ENCODE measurements around the gene PITX1.
A peak's percentile ranks its signal among the peaks of the same experiment; 100 is the strongest.

Gene PITX1

GRCh38 chr5:135032999-135033861 is 798 bp downstream of the PITX1 start:
- DNase-seq (ENCODE audit: low read depth): no peak

GRCh38 chr5:135032695-135032998 is 1.4 kb downstream of the PITX1 start:
- H3K4me3 ChIP-seq (ENCODE audit: low read length): no peak overlapping the region
- DNase-seq (ENCODE audit: low read depth): no peak
- no peak for TF ChIP-seq CTCF (conservative IDR thresholded peaks at IDR 0.05; ENCODE audit: low read depth, low read length)

More at GRCh38 chr5:135032999-135033861, 798 bp downstream of the PITX1 start:
- no peak for TF ChIP-seq CTCF (conservative IDR thresholded peaks at IDR 0.05; ENCODE audit: low read depth, low read length)
- peak overlapping the region; percentile 14 for H3K4me3 ChIP-seq (ENCODE audit: low read length)

- no peak for TF ChIP-seq CTCF (conservative IDR thresholded peaks at IDR 0.05; ENCODE audit: low read depth, low read length)
- DNase-seq (ENCODE audit: low read depth): no peak
- no peak overlapping the region for H3K4me3 ChIP-seq (ENCODE audit: low read length)
These were observed 2.0 kb downstream of the PITX1 start for GRCh38 chr5:135031813-135032694.

DNA sequence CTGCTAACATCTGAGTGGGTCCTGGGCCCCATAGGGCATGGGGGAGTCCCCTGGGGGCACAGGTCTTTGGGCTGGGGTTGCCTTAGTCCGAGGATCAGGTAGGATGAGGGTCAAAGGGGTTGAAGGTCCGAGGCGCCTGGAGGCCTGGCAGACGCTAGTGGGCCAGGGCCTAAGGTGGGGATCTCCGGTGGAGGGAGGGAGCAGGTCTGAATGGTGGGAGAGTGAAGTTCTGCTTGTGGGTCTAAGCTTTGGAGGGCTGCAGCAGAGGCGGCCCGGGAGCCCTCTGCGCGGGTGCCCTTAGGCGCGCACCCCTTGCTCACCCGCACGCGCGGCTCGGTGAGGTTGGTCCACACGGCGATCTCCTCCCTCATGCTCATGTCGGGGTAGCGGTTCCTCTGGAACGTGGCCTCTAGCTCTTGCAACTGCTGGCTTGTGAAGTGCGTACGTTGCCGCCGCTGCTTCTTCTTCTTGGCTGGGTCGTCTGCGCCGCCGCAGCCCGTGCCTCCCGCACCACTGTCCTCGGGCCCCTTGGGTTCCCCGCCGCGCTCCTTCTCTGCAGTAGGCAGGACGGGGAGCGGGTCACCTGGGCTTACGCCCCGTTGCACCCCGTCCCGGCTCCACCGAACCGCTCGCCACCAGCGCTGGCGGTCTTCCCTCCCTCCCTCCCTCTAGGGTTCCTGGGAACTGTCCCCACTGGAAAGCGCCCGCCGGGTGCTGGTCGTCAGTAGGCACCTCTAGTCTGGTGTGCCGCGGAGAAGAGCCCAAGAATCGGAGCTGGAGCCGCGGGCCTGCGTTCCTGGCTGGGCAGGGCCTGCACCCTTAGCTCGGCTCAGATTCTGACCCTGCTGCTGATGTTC is 2.8 kb downstream of the PITX1 start:
- no peak for DNase-seq (ENCODE audit: low read depth)
- H3K4me3 ChIP-seq (ENCODE audit: low read length): no peak overlapping the region
- TF ChIP-seq CTCF (conservative IDR thresholded peaks at IDR 0.05; ENCODE audit: low read depth, low read length): no peak

GRCh38 chr5:135030123-135030955 is 3.7 kb downstream of the PITX1 start:
- H3K4me3 ChIP-seq (ENCODE audit: low read length): no peak overlapping the region
- no peak for DNase-seq (ENCODE audit: low read depth)
- TF ChIP-seq CTCF (conservative IDR thresholded peaks at IDR 0.05; ENCODE audit: low read depth, low read length): no peak

DNA sequence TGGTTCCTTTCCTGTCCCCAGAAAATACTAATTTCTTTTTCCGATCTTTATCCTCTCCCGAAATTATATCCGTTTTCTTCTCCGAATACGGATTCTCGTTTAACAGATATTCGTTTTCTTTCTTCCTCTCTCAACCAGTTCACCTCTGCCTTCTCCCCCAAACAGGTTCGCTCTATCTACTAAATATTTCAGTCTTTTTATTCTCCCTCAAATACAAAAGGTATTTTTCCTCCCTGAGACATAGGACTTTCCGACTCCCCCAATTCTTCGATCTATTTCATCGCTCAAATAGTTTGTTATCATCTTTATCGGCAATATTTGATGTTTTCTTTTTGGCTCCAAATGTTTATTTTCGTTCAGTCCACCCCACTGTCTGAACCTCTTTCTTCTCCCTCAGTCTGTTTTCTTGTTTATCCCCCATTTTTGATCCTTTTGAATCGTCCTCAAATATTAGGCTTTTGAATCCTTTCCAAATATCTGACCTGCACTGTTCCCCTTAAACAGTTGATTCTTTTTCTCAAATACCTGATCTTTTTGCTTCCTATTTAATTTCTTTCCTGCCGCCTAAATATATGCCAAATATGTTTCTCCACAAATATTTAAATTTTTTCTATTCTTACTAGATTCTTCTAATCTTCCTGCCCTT is 4.4 kb downstream of the PITX1 start:
- H3K4me3 ChIP-seq (ENCODE audit: low read length): no peak overlapping the region
- no peak for TF ChIP-seq CTCF (conservative IDR thresholded peaks at IDR 0.05; ENCODE audit: low read depth, low read length)
- no peak for DNase-seq (ENCODE audit: low read depth)
